Epithelial cell of proximal tubule (primary cell): Measurements from ENCODE around the gene PTPRB. TPM values are rescaled to one million over a fixed set of nuclear protein-coding genes. Genes with fewer than 3 reads are reported as not detected.

Source experiments
- DNase-seq: peaks from one replicate; pipeline ENCODE4 v3.0.0-alpha.2; 2011; ENCODE audit warnings: low read depth
- H3K4me3 ChIP-seq: 2 replicates; pipeline ENCODE4 v1.5.1; 2011; ENCODE audit warnings: low read depth, mild to moderate bottlenecking, low read length
- total RNA-seq: library from RNA; depleted of rRNA; stranded (reverse); fragments of >200 nt; gene quantifications from 2 replicates; pipeline ENCODE4 v1.2.3, GENCODE V29; 2015
- TF ChIP-seq, protein P1 (sequence below): conservative IDR thresholded peaks from 2 replicates; pipeline ENCODE4 v1.5.1; 2012; ENCODE audit warnings: low read depth, mild to moderate bottlenecking, low read length

The PTPRB gene
- total RNA-seq, 1 donor from 2014 or later, result 1.6 TPM

- no peak for DNase-seq
- H3K4me3 ChIP-seq, result no peak overlapping the region
- TF ChIP-seq, protein P1, sequence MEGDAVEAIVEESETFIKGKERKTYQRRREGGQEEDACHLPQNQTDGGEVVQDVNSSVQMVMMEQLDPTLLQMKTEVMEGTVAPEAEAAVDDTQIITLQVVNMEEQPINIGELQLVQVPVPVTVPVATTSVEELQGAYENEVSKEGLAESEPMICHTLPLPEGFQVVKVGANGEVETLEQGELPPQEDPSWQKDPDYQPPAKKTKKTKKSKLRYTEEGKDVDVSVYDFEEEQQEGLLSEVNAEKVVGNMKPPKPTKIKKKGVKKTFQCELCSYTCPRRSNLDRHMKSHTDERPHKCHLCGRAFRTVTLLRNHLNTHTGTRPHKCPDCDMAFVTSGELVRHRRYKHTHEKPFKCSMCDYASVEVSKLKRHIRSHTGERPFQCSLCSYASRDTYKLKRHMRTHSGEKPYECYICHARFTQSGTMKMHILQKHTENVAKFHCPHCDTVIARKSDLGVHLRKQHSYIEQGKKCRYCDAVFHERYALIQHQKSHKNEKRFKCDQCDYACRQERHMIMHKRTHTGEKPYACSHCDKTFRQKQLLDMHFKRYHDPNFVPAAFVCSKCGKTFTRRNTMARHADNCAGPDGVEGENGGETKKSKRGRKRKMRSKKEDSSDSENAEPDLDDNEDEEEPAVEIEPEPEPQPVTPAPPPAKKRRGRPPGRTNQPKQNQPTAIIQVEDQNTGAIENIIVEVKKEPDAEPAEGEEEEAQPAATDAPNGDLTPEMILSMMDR, result no peak
Observed at GRCh38 chr12:70659077-70659606, 21.9 kb upstream of the PTPRB start.

- TF ChIP-seq, protein P1, result no peak
- DNase-seq, result no peak
- H3K4me3 ChIP-seq, result no peak overlapping the region
Observed at GRCh38 chr12:70657616-70658286, 20.5 kb upstream of the PTPRB start.

GRCh38 chr12:70652451-70652850 lies 15.2 kb upstream of the PTPRB start:
- TF ChIP-seq, protein P1, result no peak
- no peak for DNase-seq
- no peak overlapping the region for H3K4me3 ChIP-seq

GRCh38 chr12:70648831-70649230 lies 11.6 kb upstream of the PTPRB start:
- DNase-seq, result no peak
- TF ChIP-seq, protein P1, result no peak
- no peak overlapping the region for H3K4me3 ChIP-seq

DNA sequence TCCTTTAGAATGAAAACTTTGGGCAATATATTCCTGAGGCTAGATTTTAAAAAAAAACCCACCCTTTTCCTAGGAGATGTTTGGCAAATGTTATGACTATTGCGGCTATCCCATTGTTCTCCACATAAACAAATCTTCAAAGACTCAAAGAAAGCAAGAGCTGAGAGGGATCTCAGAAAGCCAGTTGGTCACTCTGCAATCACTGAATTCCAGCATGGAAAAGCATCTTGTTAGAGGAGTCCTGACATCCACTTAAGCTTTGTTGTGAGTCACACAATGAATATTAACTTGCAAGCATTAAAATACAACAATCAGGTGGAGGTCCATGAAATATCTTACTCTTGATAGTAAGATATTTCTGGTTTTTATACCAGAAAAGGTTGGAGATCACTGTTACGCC lies 11.0 kb upstream of the PTPRB start:
- no peak overlapping the region for H3K4me3 ChIP-seq
- TF ChIP-seq, protein P1, result no peak
- DNase-seq, result no peak

- H3K4me3 ChIP-seq, result no peak overlapping the region
- no peak for DNase-seq
Observed at GRCh38 chr12:70646850-70647249, 9.6 kb upstream of the PTPRB start.

More at GRCh38 chr12:70646850-70647249, 9.6 kb upstream of the PTPRB start:
- TF ChIP-seq, protein P1, result no peak
